NOMO-1 treated with DMSO at 0.1 percent for 48 hours (cell line): ENCODE measurements around the gene PCDHGB1.
"Not testable (repeated sequence)": the region's sequence is repeated elsewhere in the genome, so short reads cannot be mapped to it uniquely, and the experiment has no call there.

Experiments used
- DNase-seq: peaks from one replicate; lab custom pipeline; 2025; ENCODE audit not compliant: unreplicated experiment; lab: John Stamatoyannopoulos, UW

Gene PCDHGB1

GRCh38 chr5:141382469-141383294, 32.8 kb downstream of the PCDHGB1 start, which contains the start of gene PCDHGA7:
PCDHGA7 (plus strand) TSS chr5:141382742; CDS start chr5:141382900, 158 bp downstream.
- no peak for DNase-seq

- no peak for DNase-seq
Measured at GRCh38 chr5:141383345-141383744, 33.4 kb downstream of the PCDHGB1 start.

GRCh38 chr5:141384471-141385267, 34.8 kb downstream of the PCDHGB1 start:
- no peak for DNase-seq

GRCh38 chr5:141387557-141388311, 37.8 kb downstream of the PCDHGB1 start, which contains the start of gene PCDHGB4:
PCDHGB4 (plus strand) TSS chr5:141387698; CDS start chr5:141387885, 187 bp downstream.
- DNase-seq, result not testable (repeated sequence)

GRCh38 chr5:141388661-141389060, 38.8 kb downstream of the PCDHGB1 start:
- DNase-seq, result no peak

GRCh38 chr5:141389153-141390042, 39.5 kb downstream of the PCDHGB1 start:
- DNase-seq, result no peak

GRCh38 chr5:141392429-141393198, 42.7 kb downstream of the PCDHGB1 start, which contains the start of gene PCDHGA8:
PCDHGA8 (plus strand) TSS chr5:141392633; CDS start chr5:141392814, 181 bp downstream.
- DNase-seq, result no peak

GRCh38 chr5:141393267-141393666, 43.4 kb downstream of the PCDHGB1 start:
- DNase-seq, result no peak

- DNase-seq, result not testable (repeated sequence)
Measured at GRCh38 chr5:141394401-141395187, 44.7 kb downstream of the PCDHGB1 start.

- DNase-seq, result not testable (repeated sequence)
Measured at GRCh38 chr5:141397756-141398551, 48.1 kb downstream of the PCDHGB1 start, which contains the start of gene PCDHGB5. PCDHGB5 (plus strand) TSS chr5:141397947; CDS start chr5:141398128, 181 bp downstream.

- no peak for DNase-seq
Measured at GRCh38 chr5:141398608-141399007, 48.7 kb downstream of the PCDHGB1 start.

- DNase-seq, result no peak
Measured at GRCh38 chr5:141399555-141400258, 49.8 kb downstream of the PCDHGB1 start.
